RWPE1 (cell line): ENCODE results near the gene DNAH1.

Experiments used
- CTCF ChIA-PET: fragments of 350-600 bp; sonication (Branson Sonifier 250); formaldehyde crosslinking; extraction: SDS; loops from one replicate; lab custom pipeline; 2021; lab: Yijun Ruan, JAX
- POLR2A ChIA-PET: fragments of 400-600 bp; formaldehyde crosslinking; extraction: SDS; loops from one replicate; lab custom pipeline; 2020; ENCODE audit warnings: antibody characterized with exemption; ENCODE audit not compliant: low non-redundant PET; lab: Yijun Ruan, JAX
- DNase-seq: peaks from one replicate; pipeline ENCODE4 v3.0.0; 2012; ENCODE audit warnings: low spot score
- H3K27ac ChIP-seq: fragments of 450-650 bp; 2 replicates; pipeline ENCODE4 v1.5.1; 2017
- CTCF ChIP-seq: fragments of 450-650 bp; conservative IDR thresholded peaks from 2 replicates; pipeline ENCODE4 v1.5.1; 2017; ENCODE audit warnings: low read depth, mild to moderate bottlenecking

DNAH1 gene

DNA sequence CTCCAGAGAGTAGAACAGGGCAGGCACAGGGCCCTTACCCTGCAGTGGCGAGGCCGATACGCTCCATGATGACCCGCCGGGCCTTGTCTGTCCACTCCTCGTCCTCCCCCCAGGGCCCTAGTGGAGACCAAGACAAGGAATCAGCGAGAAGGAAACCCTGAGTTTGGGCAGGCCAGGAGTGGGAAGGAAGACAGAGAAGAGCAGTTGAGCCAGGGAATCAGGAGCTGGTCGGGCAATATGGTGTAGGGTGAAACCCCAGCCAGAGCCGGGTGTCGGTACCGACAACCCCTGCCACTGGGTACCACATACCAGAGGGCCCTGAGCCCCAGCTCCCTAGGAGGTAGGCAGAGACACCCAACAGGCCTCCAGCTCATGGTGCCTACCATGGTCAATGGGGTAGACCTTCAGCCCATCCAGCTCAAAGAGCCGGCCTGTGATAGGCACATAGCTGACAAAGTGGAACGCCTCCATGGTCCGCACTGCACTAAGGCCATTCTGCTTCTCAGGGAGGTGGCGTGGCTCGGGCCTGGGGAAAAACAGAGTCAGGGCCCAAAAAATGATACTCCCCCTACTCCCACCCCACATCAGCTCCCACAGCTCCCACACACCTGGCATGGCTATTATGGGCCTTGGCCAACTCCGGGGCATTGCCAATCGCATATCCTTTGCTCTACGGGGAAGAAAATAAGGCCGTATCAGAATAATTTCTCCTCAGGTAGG lies 90.8 kb downstream of the DNAH1 start:
- POLR2A ChIA-PET, result no interaction called here

DNA sequence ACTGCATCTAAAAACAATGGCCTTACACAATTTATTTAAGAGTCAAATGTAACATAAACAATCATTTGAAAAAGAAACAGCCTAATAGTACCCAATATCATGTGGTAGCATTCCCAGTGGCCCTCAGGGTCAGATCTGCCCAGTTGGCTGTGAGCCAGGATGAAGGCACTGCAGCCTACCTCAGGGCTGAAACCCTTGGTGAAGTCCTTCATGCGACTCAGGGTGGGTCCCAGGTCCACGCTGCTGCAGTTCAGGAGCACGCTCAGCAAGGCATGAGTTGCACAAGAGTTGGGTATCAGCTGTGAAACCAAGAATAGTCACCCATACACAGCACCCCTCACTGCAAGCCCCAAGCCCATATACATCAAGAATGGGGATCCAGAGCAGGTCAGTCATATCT lies 91.7 kb downstream of the DNAH1 start:
- peak overlapping the region; percentile 79 for H3K27ac ChIP-seq
- CTCF ChIA-PET, result no interaction called here
- POLR2A ChIA-PET, result no interaction called here
- no peak for TF ChIP-seq CTCF
- no peak for DNase-seq

More for the DNA sequence above, 90.8 kb downstream of the DNAH1 start:
- peak overlapping the region; percentile 79 for H3K27ac ChIP-seq
- no peak for DNase-seq
- no peak for TF ChIP-seq CTCF
- CTCF ChIA-PET, result interaction anchor here (0.5 kb wide), 1 partner anchor 61 kb away, joined by 4 read pairs; no protein-coding TSS in a partner anchor

GRCh38 chr3:52408466-52408865 lies 92.3 kb downstream of the DNAH1 start:
- no peak overlapping the region for H3K27ac ChIP-seq
- no peak for TF ChIP-seq CTCF
- ChIA-PET CTCF (no interaction called here), POLR2A (no interaction called here)
- DNase-seq, result no peak

DNA sequence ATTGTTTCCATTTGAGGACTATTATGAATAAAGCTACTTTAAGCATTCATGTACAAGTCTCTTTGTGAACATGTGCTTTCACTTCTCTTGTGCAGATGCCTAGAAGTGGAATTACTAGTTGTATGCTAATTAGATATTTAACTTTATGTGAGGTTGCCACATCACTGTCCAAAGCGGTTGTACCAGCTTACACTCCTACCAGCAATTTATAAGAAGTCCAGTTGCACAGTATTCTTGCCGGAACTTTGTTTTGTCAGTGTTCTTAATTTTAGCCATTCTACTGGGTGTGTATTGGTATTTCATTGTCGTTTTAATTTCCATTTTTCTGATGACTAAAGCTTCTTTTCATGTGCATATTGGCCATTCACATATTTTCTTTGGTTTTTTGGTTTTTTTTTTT lies 99.7 kb downstream of the DNAH1 start:
- no peak for DNase-seq
- no peak overlapping the region for H3K27ac ChIP-seq
- TF ChIP-seq CTCF, result no peak
- POLR2A ChIA-PET, result no interaction called here
- CTCF ChIA-PET, result no interaction called here

GRCh38 chr3:52420388-52420787 lies 104.3 kb downstream of the DNAH1 start:
- no peak overlapping the region for H3K27ac ChIP-seq
- ChIA-PET CTCF (no interaction called here), POLR2A (no interaction called here)
- DNase-seq, result no peak
- TF ChIP-seq CTCF, result no peak

GRCh38 chr3:52422669-52423068 lies 106.5 kb downstream of the DNAH1 start:
- POLR2A ChIA-PET, result no interaction called here
- CTCF ChIA-PET, result no interaction called here

More at GRCh38 chr3:52422669-52423068, 106.5 kb downstream of the DNAH1 start:
- H3K27ac ChIP-seq, result no peak overlapping the region
- DNase-seq, result no peak
- no peak for TF ChIP-seq CTCF
